GM13977 (cell line): ENCODE data around the gene KCNQ2.
"Not testable (repeated sequence)": the region's sequence is repeated elsewhere in the genome, so short reads cannot be mapped to it uniquely, and the experiment has no call there.

Source experiments
- DNase-seq: peaks from one replicate; pipeline ENCODE4 v3.0.0; 2012; ENCODE audit warnings: low spot score
- in situ Hi-C: fragments of 300-500 bp; cut with MboI; formaldehyde crosslinking; loops from one replicate; pipeline ENCODE4 v1.12.0; 2022; ENCODE audit warnings: low sequenced_read_pairs, low pct_unique_long_range_greater_than_20kb, mixed read lengths, inconsistent platforms; ENCODE audit not compliant: unreplicated experiment
- TF ChIP-seq, protein P1 (sequence below): IDR thresholded peaks from 2 replicates; pipeline ENCODE4 v1.5.1; 2012; ENCODE audit warnings: mild to moderate bottlenecking, control low read depth; ENCODE audit not compliant: insufficient read depth; ENCODE audit errors: extremely low read depth, missing control alignments

Gene KCNQ2

DNA sequence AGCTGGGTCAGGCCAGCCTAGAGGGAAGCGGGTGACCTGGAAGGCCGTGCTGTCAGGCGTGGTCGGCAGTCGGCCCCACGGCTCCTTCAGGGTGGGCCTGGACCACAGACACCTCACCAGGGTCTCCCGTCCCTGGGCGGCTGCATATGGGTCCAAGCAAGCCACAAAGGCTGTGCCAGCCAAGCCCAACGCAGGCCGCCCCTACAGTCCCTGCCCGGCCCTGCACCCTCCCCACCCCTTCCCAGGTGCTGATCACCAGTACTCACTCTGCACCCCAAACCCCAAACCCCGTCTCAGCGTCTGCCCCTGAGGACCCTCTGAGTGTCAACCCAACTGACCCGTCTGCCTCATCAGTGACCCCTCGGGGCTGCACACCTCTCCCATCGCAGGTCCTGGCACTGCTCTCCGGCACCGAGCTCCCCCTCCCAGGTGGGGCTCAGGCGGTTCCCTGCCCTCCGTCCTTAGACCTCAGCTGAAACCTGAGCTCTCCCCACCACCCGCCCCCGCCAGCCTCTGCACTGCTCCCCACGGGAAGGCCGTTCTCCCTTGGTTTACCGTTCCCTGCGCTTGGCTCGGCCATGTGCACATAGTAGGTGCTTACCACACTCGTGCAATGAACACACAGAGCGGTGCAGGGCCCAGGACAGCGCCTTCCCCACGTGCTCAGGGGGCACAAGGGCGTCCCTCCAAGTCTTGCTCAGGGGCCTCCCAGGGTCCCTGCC, 46.7 kb upstream of the KCNQ2 start:
- no peak for DNase-seq
- TF ChIP-seq, protein P1, sequence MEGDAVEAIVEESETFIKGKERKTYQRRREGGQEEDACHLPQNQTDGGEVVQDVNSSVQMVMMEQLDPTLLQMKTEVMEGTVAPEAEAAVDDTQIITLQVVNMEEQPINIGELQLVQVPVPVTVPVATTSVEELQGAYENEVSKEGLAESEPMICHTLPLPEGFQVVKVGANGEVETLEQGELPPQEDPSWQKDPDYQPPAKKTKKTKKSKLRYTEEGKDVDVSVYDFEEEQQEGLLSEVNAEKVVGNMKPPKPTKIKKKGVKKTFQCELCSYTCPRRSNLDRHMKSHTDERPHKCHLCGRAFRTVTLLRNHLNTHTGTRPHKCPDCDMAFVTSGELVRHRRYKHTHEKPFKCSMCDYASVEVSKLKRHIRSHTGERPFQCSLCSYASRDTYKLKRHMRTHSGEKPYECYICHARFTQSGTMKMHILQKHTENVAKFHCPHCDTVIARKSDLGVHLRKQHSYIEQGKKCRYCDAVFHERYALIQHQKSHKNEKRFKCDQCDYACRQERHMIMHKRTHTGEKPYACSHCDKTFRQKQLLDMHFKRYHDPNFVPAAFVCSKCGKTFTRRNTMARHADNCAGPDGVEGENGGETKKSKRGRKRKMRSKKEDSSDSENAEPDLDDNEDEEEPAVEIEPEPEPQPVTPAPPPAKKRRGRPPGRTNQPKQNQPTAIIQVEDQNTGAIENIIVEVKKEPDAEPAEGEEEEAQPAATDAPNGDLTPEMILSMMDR, result no peak
- in situ Hi-C loops, result no loop called here

DNA sequence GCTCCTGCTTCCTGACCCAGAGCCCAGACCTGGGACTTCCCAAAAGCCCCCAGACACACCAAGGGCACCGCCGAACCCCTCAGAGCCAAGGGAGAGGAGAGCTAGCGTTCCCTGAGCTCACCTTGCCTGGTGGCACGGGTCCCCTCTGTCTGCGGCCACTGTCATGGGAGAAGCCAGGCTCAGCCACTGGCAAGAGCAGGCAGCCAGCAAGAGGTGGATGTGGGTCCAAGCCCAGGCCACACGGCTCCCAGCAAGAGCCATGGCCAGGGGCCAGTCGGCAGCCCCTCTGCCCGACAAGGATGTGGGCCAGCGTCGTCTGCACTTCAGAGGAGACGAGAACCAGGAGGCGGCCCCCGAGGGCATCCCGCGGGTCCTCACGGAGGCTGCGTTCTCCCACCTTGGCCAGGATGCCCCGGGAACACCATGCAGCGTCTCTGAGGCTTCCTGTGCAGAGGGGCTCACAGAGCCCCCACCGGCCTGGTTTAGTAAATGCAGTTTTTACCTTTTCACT, 46.0 kb upstream of the KCNQ2 start:
- DNase-seq, result no peak
- TF ChIP-seq, protein P1, result no peak
- in situ Hi-C loops, result no loop called here

DNA sequence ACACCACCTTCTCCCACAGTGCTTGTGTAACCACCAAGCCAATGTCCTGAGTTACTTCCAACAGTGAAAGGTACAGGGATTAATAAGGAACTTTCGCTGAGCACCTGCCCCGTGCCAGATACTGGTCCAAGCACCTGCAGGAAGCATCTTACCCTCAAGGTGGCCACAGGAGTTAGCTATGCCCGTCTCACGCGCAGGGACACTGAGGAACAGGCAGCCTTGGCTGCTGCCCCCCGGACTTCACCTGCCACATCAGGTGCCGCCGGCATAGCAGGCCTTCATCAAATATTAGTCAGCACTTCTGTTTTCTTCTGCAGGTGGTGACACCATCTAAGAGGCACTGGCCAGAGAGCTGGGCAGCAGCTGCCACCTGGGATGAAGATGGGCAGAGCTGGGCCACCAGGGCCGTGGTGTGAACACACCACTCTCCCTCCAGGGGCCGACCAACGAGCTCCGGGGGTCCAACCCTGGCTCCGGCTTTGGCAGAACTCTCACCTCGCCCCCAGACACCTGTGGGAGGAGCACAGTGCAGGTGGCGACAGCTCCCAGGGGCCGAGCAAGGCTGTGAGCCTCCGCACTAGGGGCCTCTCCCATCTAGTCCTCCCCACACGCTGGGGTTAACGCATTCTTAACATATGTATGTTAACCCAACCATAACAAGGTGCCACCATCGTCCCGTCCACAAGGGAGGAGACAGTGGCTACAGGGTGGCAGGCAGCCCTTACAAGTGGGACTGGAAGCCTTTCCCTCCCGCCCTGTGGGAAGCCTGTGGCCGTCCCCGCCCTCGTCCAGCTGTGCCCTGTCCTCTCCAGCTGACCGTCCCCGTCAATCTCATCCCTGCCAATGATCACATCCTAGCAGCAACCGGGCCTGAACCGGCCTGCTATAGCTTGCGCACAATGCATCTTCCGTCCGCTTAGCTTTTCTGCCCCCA, 45.2 kb upstream of the KCNQ2 start:
- DNase-seq, result no peak
- TF ChIP-seq, protein P1, result no peak
- in situ Hi-C loops, result no loop called here

DNA sequence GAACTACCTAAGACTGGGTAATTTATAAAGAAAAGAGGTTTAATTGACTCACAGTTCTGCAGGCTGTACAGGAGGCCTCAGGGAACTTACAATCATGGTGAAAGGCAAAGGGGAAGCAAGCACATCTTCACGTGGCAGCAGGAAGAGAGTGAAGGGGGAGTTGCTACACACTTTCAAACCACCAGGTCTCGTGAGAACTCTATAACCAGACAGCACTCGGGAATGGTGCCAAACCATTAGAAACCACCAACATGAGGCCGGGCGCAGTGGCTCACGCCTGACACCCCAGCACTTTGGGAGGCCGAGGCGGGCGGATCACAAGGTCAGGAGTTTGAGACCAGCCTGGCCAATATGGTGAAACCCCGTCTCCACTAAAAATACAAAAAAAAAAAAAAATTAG, 42.1 kb upstream of the KCNQ2 start:
- DNase-seq, in situ Hi-C loops: not testable (repeated sequence)

DNA sequence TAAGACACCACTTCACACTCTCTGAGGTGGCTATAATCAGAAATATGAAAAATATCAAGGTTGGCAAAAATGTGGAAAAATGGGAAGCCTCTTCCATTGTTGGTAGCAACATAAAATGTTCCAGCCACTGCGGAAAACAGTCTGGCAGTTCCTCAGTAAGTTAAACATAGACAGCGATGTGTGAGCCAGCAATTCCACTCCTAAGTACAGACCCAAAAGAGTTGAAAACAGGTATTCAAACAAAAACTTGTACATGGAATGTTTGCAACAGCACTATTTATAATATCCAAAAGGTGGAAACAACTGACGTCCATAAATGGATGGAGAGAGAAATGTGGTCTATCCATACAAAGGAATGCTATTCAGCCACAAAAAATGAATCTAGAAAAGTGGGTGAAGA, 40.8 kb upstream of the KCNQ2 start:
- DNase-seq, result no peak
- TF ChIP-seq, protein P1, result no peak
- in situ Hi-C loops, result no loop called here

DNA sequence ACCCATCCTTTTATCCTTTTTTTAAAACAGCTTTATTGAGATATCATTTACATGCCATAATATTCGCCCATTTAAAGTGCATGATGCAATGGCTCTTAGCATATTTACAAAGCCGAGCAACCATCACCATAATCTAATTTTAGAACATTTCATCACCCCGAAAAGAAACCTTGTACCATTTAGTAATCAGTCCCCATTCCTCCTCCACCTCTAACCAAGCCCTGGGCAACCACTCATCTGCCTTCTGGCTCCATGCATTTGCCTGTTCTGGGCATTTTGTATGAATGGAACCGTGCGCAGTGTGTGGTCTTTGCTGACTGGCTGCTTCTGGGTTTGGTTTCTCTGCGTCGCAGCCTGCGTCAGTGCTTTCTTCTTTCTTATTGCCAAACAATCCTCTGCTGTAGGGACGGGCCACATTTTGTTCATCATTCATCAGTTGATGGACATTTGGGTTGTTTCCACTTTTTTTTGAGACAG, 36.7 kb upstream of the KCNQ2 start:
- in situ Hi-C loops, result no loop called here
- TF ChIP-seq, protein P1, result no peak
- no peak for DNase-seq
